ENCODE data around the gene CDKAL1. TPM values are rescaled to one million over a fixed set of nuclear protein-coding genes. Genes with fewer than 3 reads are reported as not detected.
A peak's percentile ranks its signal among the peaks of the same experiment; 100 is the strongest.

CDKAL1 gene
- total and polyA plus RNA-seq, 3 experiments from 2014 or later = 26.7 to 30.2 (median 29.6) TPM

DNA sequence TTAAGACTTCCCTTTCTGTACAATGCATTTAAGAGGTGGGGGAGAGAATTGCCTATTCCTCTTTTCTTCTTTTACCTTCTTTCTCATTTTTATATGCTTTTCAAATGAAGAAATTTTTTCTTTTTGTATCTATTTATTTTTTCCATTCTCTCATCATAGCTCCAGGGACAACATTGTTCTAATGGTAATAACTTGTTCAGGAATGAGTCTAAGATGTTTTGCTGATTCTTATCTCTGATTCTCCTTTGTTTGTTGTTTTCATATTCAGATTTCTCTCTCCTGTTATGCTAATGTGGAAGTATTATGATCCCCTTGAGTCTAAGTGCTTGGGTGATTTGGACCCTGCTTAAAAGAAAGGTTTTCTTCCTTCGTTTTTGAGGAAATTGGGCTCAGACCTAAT lies 451.6 kb downstream of the CDKAL1 start:
- POLR2A ChIA-PET = no interaction called here
- DNase-seq = no peak
- Mint-ChIP-seq H3K27me3 (no peaks in the 10 kb centered on the region), H3K9me3 (peaks cover 2 to 10% (median 4%) of the 10 kb centered on the region in 5 donors), H3K27ac (no peak overlapping the region), H3K4me3 (no peak overlapping the region), H3K36me3 (peaks cover 16 to 37% (median 30%) of the 10 kb centered on the region in 3 donors), H3K4me1 (no peaks in the 10 kb centered on the region)
- H3K27me3 ChIP-seq (ENCODE audit: insufficient read depth, low read length, poor library complexity, severe bottlenecking) = no peaks in the 10 kb centered on the region
- H3K4me3 ChIP-seq (ENCODE audit: low read length) = no peak overlapping the region
- H3K27ac ChIP-seq (ENCODE audit: low read depth, low read length) = no peak overlapping the region
- no peaks in the 10 kb centered on the region for H3K4me1 ChIP-seq (ENCODE audit: insufficient read depth, low read length)
- H3K9me3 ChIP-seq (ENCODE audit: low read length) = peaks cover 4% of the 10 kb centered on the region
- CTCF ChIA-PET = no interaction called here
- H3K36me3 ChIP-seq (ENCODE audit: insufficient read depth, low read length) = no peaks in the 10 kb centered on the region

DNA sequence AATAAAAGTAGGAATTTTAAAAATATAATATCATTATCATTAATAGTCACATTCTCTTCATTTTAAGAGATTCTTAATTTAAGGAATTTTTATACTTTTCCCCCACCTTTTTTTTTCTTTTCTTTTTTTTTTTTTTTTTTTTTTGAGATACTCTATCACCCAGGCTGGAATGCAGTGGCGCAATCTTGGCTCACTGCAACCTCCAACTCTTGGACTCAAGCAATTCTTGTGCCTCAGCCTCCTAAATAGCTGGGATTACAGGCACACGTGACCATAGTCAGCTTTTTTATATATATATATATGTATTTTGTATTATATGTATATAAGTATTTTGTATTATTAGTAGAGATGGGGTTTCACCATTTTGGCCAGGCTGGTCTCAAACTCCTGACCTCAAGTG lies 457.7 kb downstream of the CDKAL1 start:
- Mint-ChIP-seq H3K27ac (no peak overlapping the region), H3K4me1 (no peaks in the 10 kb centered on the region), H3K4me3 (no peak overlapping the region), H3K27me3 (no peaks in the 10 kb centered on the region), H3K9me3 (no peaks in the 10 kb centered on the region), H3K36me3 (peaks cover 16 to 34% (median 22%) of the 10 kb centered on the region in 3 donors)
- no peak for DNase-seq
- no peaks in the 10 kb centered on the region for H3K36me3 ChIP-seq (ENCODE audit: insufficient read depth, low read length)
- H3K27ac ChIP-seq (ENCODE audit: low read depth, low read length) = no peak overlapping the region
- H3K9me3 ChIP-seq (ENCODE audit: low read length) = no peaks in the 10 kb centered on the region
- ChIA-PET POLR2A (no interaction called here), CTCF (no interaction called here)
- no peak overlapping the region for H3K4me3 ChIP-seq (ENCODE audit: low read length)
- no peaks in the 10 kb centered on the region for H3K4me1 ChIP-seq (ENCODE audit: insufficient read depth, low read length)
- no peaks in the 10 kb centered on the region for H3K27me3 ChIP-seq (ENCODE audit: insufficient read depth, low read length, poor library complexity, severe bottlenecking)

DNA sequence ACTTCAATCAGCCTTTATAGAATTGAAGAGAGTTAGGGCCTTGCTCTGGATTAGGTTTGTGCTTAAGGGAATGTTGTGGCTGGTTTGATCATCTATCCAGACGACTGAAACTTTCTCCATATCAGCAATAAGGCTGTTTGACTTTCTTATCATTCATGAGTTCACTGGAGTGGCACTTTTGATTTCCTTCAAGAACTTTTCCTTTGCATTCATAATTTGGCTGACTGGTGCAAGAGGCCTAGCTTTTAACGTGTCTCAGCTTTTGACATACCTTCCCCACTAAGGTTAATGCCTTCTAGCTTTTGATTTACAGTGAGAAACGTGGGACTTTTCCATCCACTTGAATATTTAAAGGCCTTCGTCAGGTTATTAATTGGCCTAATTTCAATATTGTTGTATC lies 461.8 kb downstream of the CDKAL1 start:
- H3K4me1 ChIP-seq (ENCODE audit: insufficient read depth, low read length) = no peaks in the 10 kb centered on the region
- no peaks in the 10 kb centered on the region for H3K36me3 ChIP-seq (ENCODE audit: insufficient read depth, low read length)
- Mint-ChIP-seq H3K27ac (peak overlapping the region in 1 of 8 donors; percentile 31), H3K27me3 (no peaks in the 10 kb centered on the region), H3K4me1 (no peaks in the 10 kb centered on the region), H3K36me3 (peaks cover 12 to 39% (median 28%) of the 10 kb centered on the region in 3 donors), H3K9me3 (no peaks in the 10 kb centered on the region), H3K4me3 (no peak overlapping the region)
- H3K27ac ChIP-seq (ENCODE audit: low read depth, low read length) = no peak overlapping the region
- H3K4me3 ChIP-seq (ENCODE audit: low read length) = no peak overlapping the region
- ChIA-PET CTCF (no interaction called here), POLR2A (no interaction called here)
- H3K9me3 ChIP-seq (ENCODE audit: low read length) = no peaks in the 10 kb centered on the region
- no peaks in the 10 kb centered on the region for H3K27me3 ChIP-seq (ENCODE audit: insufficient read depth, low read length, poor library complexity, severe bottlenecking)
- DNase-seq = no peak

DNA sequence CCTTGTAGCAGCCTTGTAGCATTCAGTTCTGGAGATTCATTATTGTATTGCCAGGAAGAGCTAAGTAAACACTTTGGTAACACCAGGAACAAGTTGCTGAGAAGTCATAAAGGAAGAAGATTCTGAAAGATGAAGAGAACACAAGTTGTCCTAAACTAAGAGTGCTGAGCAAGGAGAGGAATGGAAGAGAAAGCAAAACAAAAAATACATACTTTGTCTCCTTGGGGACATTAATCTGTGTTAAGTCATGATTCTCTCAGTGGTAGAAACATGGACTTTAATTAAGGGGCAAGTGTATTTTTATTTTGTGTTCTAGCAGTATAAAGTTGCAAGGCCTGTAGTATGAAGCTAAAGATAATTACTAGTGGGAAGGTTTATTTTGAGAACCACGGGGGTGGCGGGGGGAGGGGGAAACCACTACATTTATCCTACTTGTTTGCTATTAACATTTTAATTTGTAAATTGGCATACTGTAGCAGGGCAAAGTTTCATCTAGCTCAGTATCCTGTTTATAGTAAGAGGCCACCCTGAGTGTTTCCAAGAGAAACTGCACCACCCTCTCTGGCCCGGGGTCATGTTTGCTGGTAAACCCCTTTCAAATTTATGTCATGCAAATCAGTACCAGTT lies 463.0 kb downstream of the CDKAL1 start:
- Mint-ChIP-seq H3K27me3 (no peaks in the 10 kb centered on the region), H3K4me3 (no peak overlapping the region), H3K4me1 (no peaks in the 10 kb centered on the region), H3K9me3 (no peaks in the 10 kb centered on the region), H3K27ac (peak overlapping the region in 2 of 8 donors; percentile 12 to 46), H3K36me3 (peaks cover 20 to 50% (median 39%) of the 10 kb centered on the region in 3 donors)
- H3K27me3 ChIP-seq (ENCODE audit: insufficient read depth, low read length, poor library complexity, severe bottlenecking) = no peaks in the 10 kb centered on the region
- H3K9me3 ChIP-seq (ENCODE audit: low read length) = no peaks in the 10 kb centered on the region
- H3K36me3 ChIP-seq (ENCODE audit: insufficient read depth, low read length) = no peaks in the 10 kb centered on the region
- H3K4me3 ChIP-seq (ENCODE audit: low read length) = no peak overlapping the region
- no peaks in the 10 kb centered on the region for H3K4me1 ChIP-seq (ENCODE audit: insufficient read depth, low read length)
- ChIA-PET POLR2A (no interaction called here), CTCF (no interaction called here)
- no peak overlapping the region for H3K27ac ChIP-seq (ENCODE audit: low read depth, low read length)
- no peak for DNase-seq

DNA sequence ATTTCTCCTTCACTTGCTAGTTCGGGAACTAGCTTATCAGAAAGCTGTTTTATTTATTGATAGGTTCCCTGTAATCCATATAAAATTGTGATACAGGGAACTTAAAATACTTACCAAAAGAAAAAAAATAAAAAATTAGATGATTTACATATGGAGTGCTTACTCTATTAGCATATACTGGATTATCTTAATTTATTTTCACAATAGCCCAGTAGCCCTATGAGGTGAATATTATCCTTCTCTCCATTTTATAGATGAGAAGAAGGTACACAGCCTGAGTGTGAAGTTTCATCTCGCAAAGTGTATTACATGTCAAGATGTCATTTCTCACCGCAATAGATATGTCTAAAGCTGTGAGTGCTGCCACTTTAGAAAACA lies 463.5 kb downstream of the CDKAL1 start:
- Mint-ChIP-seq H3K4me3 (no peak overlapping the region), H3K36me3 (peaks cover 21 to 52% (median 43%) of the 10 kb centered on the region in 3 donors), H3K4me1 (no peaks in the 10 kb centered on the region), H3K27ac (no peak overlapping the region), H3K9me3 (no peaks in the 10 kb centered on the region), H3K27me3 (no peaks in the 10 kb centered on the region)
- no peaks in the 10 kb centered on the region for H3K36me3 ChIP-seq (ENCODE audit: insufficient read depth, low read length)
- ChIA-PET CTCF (no interaction called here), POLR2A (no interaction called here)
- H3K9me3 ChIP-seq (ENCODE audit: low read length) = no peaks in the 10 kb centered on the region
- no peaks in the 10 kb centered on the region for H3K4me1 ChIP-seq (ENCODE audit: insufficient read depth, low read length)
- no peaks in the 10 kb centered on the region for H3K27me3 ChIP-seq (ENCODE audit: insufficient read depth, low read length, poor library complexity, severe bottlenecking)
- DNase-seq = no peak
- no peak overlapping the region for H3K27ac ChIP-seq (ENCODE audit: low read depth, low read length)
- H3K4me3 ChIP-seq (ENCODE audit: low read length) = no peak overlapping the region

DNA sequence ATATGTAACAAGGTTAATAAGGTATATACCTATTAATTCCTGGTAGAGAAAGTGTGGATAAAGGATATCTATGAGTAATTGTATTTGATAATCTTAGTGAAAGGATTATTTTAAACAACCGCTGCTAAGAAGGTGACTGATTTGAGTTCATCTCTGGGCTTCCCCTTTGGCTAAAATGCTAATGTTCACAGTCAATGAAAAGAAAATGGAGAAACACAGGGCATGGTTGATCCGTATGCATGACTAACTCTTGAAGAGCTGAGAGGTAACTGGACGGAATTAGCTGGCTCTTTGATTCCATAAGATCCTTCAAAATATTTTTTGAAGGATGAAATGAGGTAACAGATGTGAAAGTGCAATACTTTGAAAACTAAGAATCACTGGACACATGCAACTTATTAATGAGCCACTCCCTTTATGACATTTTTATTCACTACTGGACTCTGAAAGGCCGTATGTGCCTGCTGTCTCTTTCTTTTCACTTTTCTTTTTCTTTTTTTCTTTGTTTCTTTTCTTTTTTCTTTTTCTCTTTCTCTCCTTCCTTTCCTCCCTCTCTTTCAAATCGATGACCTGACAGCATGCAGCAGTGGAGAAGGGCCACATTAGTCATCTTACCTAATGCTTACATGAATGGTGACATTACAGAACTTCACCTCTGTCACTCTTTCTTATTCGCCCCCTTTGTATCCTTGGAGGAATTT lies 464.6 kb downstream of the CDKAL1 start:
- H3K27ac ChIP-seq (ENCODE audit: low read depth, low read length) = no peak overlapping the region
- H3K9me3 ChIP-seq (ENCODE audit: low read length) = no peaks in the 10 kb centered on the region
- H3K9me3 Mint-ChIP-seq = no peaks in the 10 kb centered on the region
- CTCF ChIA-PET = no interaction called here
- no peaks in the 10 kb centered on the region for H3K27me3 Mint-ChIP-seq
- no peak overlapping the region for H3K4me3 Mint-ChIP-seq
- no peak overlapping the region for H3K4me3 ChIP-seq (ENCODE audit: low read length)
- no peaks in the 10 kb centered on the region for H3K27me3 ChIP-seq (ENCODE audit: insufficient read depth, low read length, poor library complexity, severe bottlenecking)
- no peak overlapping the region for H3K27ac Mint-ChIP-seq
- DNase-seq = no peak
- H3K36me3 Mint-ChIP-seq = peaks cover 26 to 57% (median 47%) of the 10 kb centered on the region in 3 donors
- no peaks in the 10 kb centered on the region for H3K4me1 Mint-ChIP-seq
- no peaks in the 10 kb centered on the region for H3K36me3 ChIP-seq (ENCODE audit: insufficient read depth, low read length)
- no peaks in the 10 kb centered on the region for H3K4me1 ChIP-seq (ENCODE audit: insufficient read depth, low read length)
- POLR2A ChIA-PET = no interaction called here

DNA sequence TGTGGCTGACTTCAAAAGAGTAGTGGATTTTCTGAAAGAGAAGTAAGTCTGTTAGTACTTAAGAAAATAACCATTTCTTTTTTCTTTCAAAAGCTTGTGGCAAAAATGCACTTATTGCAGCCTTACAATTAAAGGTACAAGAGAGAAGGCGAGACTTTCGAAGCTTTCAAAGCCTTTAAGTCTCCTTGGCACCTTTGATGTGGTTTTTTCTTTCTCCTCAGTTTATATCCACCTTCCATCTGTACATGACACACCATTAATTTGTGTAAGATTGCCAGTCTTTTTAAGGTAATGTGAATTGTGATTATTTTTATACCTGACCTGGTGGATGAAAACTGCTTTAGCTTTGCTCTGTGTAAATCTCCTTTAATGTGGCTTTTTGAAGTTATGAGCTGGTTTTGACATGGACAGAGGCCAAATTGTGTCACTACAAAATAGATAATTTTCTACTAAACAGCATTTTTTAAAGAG lies 466.1 kb downstream of the CDKAL1 start:
- H3K4me1 ChIP-seq (ENCODE audit: insufficient read depth, low read length) = no peaks in the 10 kb centered on the region
- no peaks in the 10 kb centered on the region for H3K9me3 Mint-ChIP-seq
- no peaks in the 10 kb centered on the region for H3K36me3 ChIP-seq (ENCODE audit: insufficient read depth, low read length)
- no peak overlapping the region for H3K27ac Mint-ChIP-seq
- H3K9me3 ChIP-seq (ENCODE audit: low read length) = no peaks in the 10 kb centered on the region
- no peaks in the 10 kb centered on the region for H3K27me3 Mint-ChIP-seq
- H3K4me3 Mint-ChIP-seq = no peak overlapping the region
- H3K4me1 Mint-ChIP-seq = no peaks in the 10 kb centered on the region
- DNase-seq = no peak
- ChIA-PET POLR2A (no interaction called here), CTCF (no interaction called here)
- H3K4me3 ChIP-seq (ENCODE audit: low read length) = no peak overlapping the region
- peaks cover 22 to 50% (median 46%) of the 10 kb centered on the region in 3 donors for H3K36me3 Mint-ChIP-seq
- H3K27me3 ChIP-seq (ENCODE audit: insufficient read depth, low read length, poor library complexity, severe bottlenecking) = no peaks in the 10 kb centered on the region
- H3K27ac ChIP-seq (ENCODE audit: low read depth, low read length) = no peak overlapping the region

DNA sequence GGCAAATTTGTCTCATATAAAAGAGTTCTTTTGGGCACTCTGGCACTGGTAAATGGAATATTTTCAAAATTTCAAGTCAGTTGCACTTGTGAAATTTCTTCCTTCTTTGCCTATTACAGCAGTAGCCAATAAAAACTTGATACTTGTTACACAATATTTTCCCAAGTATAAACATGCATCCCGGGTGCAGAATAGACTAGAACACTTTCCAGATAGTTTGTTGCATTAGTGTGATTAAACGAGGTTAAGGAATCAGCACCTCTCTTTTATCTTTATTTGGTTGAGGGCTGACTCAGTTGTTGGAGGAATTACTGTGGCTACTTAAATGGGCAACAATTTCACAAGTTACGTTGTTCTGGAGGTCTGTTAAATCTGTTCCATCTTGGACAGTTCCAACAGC lies 467.5 kb downstream of the CDKAL1 start:
- Histone ChIP-seq H3K4me1 (ENCODE audit: insufficient read depth, low read length) (no peaks in the 10 kb centered on the region), H3K27ac (ENCODE audit: low read depth, low read length) (no peak overlapping the region), H3K27me3 (ENCODE audit: insufficient read depth, low read length, poor library complexity, severe bottlenecking) (no peaks in the 10 kb centered on the region), H3K9me3 (ENCODE audit: low read length) (no peaks in the 10 kb centered on the region), H3K36me3 (ENCODE audit: insufficient read depth, low read length) (no peaks in the 10 kb centered on the region), H3K4me3 (ENCODE audit: low read length) (no peak overlapping the region)
- POLR2A ChIA-PET = interaction anchor here (0.7 kb wide), 1 partner anchor 96 kb away, joined by 3 read pairs; no protein-coding TSS in a partner anchor
- peaks cover 25 to 51% (median 50%) of the 10 kb centered on the region in 3 donors for H3K36me3 Mint-ChIP-seq
- no peak overlapping the region for H3K4me3 Mint-ChIP-seq
- no peaks in the 10 kb centered on the region for H3K4me1 Mint-ChIP-seq
- CTCF ChIA-PET = no interaction called here
- no peak overlapping the region for H3K27ac Mint-ChIP-seq
- no peaks in the 10 kb centered on the region for H3K27me3 Mint-ChIP-seq
- H3K9me3 Mint-ChIP-seq = no peaks in the 10 kb centered on the region
- no peak for DNase-seq

All from CD8-positive, alpha-beta memory T cell (primary cell).